Measurements from ENCODE around the gene IMPA2.

DNA sequence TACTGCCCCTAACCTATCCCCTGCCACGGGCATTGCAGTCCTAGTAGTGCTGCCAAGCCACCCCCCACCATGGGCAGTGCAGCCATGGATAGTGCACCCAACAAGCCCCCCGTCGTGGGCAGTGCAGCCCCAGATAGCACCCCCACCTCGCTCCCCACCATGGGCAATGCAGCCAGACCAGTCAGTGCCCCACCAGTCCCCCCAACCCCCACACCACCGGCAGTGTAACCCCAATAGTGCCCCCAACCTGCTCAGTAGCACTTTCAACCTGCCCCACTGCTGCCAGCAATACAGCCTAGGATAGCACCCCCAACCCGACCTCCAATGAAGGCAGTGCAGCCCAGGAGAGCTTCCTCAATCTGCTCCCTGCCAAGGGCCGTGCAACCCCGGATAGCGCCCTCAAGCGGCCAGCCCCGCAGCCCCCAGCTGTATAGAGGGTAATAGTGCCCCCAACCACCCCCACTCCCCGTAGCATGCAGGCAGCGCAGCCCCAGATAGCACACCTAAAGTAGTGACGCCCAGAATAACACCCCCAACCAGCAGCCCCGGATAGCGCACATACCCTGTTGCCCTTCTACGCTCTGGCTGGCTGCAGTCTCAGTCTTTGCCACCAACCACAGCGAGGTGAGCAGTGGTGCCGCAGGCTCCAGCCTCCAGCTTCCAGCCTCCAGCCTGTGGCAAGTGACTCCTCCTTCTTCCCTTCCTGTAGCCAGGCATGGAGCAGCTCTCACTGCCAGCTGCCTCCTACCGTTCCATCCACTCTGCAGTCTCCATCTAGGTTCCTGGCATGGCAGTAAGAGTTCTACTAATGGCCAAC, 66.9 kb downstream of the IMPA2 start:
- TF ChIP-seq, protein P1, sequence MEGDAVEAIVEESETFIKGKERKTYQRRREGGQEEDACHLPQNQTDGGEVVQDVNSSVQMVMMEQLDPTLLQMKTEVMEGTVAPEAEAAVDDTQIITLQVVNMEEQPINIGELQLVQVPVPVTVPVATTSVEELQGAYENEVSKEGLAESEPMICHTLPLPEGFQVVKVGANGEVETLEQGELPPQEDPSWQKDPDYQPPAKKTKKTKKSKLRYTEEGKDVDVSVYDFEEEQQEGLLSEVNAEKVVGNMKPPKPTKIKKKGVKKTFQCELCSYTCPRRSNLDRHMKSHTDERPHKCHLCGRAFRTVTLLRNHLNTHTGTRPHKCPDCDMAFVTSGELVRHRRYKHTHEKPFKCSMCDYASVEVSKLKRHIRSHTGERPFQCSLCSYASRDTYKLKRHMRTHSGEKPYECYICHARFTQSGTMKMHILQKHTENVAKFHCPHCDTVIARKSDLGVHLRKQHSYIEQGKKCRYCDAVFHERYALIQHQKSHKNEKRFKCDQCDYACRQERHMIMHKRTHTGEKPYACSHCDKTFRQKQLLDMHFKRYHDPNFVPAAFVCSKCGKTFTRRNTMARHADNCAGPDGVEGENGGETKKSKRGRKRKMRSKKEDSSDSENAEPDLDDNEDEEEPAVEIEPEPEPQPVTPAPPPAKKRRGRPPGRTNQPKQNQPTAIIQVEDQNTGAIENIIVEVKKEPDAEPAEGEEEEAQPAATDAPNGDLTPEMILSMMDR (IDR thresholded peaks at IDR 0.05): no peak
- TF ChIP-seq POLR2A (IDR thresholded peaks at IDR 0.05): no peak

Data from gastroesophageal sphincter (tissue), 3 donors.